ENCODE measurements around the gene RAG2. TPM values are rescaled to one million over a fixed set of nuclear protein-coding genes. Genes with fewer than 3 reads are reported as not detected.

RAG2 gene
- total RNA-seq (2022; extraction: Qiagen RNA extraction; ENCODE audit: low read depth): not detected in 5 replicates

GRCh38 chr11:36598051-36598450 is at the start of gene RAG2:
Gene RAG2 (minus strand): TSS chr11:36598236. CDS start chr11:36594168, 4,068 bp downstream.

DNA sequence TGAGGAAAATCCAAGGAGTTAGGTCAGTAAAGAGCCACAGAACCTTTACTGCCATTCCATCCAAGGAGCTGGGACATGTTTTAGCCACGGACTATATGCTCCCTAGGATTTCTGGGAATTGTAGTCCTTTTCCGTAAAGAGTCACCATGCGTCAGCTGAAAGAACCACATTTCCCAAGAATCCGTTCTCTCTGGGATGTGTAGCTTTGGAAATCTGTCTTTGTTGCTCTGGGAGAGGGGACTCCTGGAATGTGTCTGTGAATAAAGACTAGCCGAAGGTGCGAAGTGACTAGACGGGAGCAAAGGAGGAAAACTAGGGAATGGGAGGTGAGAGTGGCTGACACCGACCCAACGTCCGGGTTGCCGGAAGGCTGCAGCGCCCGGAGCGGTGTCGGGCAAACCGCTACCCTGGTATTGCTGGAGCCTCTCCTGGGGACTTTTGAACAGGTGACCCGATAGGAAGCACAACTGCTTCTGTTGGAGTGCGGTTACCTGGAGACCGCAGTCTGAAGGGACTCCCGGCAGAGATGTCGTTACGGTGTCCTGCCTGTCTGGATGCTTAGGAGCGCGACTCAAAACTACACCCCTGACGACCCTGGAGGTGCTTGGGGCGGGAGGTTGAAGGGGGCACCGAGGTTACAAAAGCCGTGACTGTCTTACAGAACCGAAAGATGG is 3.6 kb downstream of the RAG2 start, which contains the start of gene IFTAP:
TSS of gene IFTAP (plus strand) at position 187 of the 674 bp plus-strand sequence. CDS start 15,602 bp downstream, outside the sequence.

DNA sequence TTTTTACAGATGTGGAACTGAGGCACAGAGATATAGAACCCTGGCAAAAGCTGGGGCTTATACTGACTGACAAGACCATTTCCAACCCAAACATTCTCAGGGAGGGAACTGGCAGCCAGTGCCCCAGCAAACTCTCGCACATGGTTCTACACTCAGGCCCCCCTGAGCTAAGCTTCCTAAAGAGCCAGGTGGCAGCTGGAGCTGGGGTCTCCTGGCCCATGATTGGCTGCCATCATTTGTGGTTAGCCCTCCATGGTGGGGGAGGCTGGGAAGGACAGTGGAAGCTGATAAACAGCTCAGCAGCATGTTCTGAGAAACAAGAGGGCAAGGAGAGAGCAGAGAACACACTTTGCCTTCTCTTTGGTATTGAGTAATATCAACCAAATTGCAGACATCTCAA is 30.3 kb downstream of the RAG2 start, which contains the start of gene RAG1:
TSS of gene RAG1 (plus strand) at position 314 of the 400 bp plus-strand sequence. CDS start 5,298 bp downstream, outside the sequence.

Other genes with a start within 250 kb of the RAG2 start
- gene TRAF6, start 88.0 kb downstream of the RAG2 start, total RNA-seq (2022; extraction: Qiagen RNA extraction; ENCODE audit: low read depth): 6.7 to 8.1 TPM (median 7.8 TPM) in 5 replicates
- gene RAG1, start 30.2 kb downstream of the RAG2 start, total RNA-seq (2022; extraction: Qiagen RNA extraction; ENCODE audit: low read depth): 0.01 to 0.48 TPM (median 0.27 TPM) in 5 replicates
- gene IFTAP, start 3.7 kb downstream of the RAG2 start, total RNA-seq (2022; extraction: Qiagen RNA extraction; ENCODE audit: low read depth): 15.8 to 18.3 TPM (median 17.5 TPM) in 5 replicates